Lower lobe of right lung (tissue), 2 donors: ENCODE results near the gene PLEKHG4B. TPM values are rescaled to one million over a fixed set of nuclear protein-coding genes. Genes with fewer than 3 reads are reported as not detected.

Experiments used
- ATAC-seq, 2 donors: fragments of 200-7000 bp; cut with Tn5 transposase; one replicate each; pipeline ENCODE4 v1.9.1; 2020 to 2022; ENCODE audit warnings: mild to moderate bottlenecking in 2 of 2, moderate library complexity in 2 of 2
- DNase-seq: peaks from one replicate; pipeline ENCODE4 v3.0.0-alpha.2; 2020
- H3K27ac ChIP-seq: fragments of 200-600 bp; one replicate; pipeline ENCODE4 v1.8.0; 2022
- H3K27me3 ChIP-seq: fragments of 200-600 bp; one replicate; pipeline ENCODE4 v1.8.0; 2022; ENCODE audit warnings: low read depth
- H3K36me3 ChIP-seq: fragments of 200-600 bp; one replicate; pipeline ENCODE4 v1.8.0; 2022; ENCODE audit warnings: mild to moderate bottlenecking
- H3K4me1 ChIP-seq: fragments of 200-600 bp; one replicate; pipeline ENCODE4 v1.8.0; 2022
- H3K4me3 ChIP-seq: fragments of 200-600 bp; one replicate; pipeline ENCODE4 v1.8.0; 2022; ENCODE audit warnings: mild to moderate bottlenecking
- H3K9me3 ChIP-seq: fragments of 200-600 bp; one replicate; pipeline ENCODE4 v1.8.0; 2022
- intact Hi-C: fragments of 100-400 bp; cut with DNase I; formaldehyde crosslinking; loops from one replicate; pipeline ENCODE4 v1.11.0; 2022
- total RNA-seq: library from RNA; stranded (reverse); fragmentation: NEBNext Ultra II Directional; extraction: Animal tissue kit (Norgen Biotek cat#: 25700); gene quantifications from one replicate; pipeline ENCODE4 v1.2.1, GENCODE V29; 2021
- TF ChIP-seq, protein P1 (sequence below): fragments of 200-600 bp; IDR thresholded peaks from one replicate; pipeline ENCODE4 v1.8.0; 2022; ENCODE audit warnings: antibody characterized with exemption, mild to moderate bottlenecking
- donor health status: DM: no; HTN: yes; CAD: no; lungs with severe emphysema.

Gene PLEKHG4B
- total RNA-seq, 1 donor from 2014 or later = 2.7 TPM

DNA sequence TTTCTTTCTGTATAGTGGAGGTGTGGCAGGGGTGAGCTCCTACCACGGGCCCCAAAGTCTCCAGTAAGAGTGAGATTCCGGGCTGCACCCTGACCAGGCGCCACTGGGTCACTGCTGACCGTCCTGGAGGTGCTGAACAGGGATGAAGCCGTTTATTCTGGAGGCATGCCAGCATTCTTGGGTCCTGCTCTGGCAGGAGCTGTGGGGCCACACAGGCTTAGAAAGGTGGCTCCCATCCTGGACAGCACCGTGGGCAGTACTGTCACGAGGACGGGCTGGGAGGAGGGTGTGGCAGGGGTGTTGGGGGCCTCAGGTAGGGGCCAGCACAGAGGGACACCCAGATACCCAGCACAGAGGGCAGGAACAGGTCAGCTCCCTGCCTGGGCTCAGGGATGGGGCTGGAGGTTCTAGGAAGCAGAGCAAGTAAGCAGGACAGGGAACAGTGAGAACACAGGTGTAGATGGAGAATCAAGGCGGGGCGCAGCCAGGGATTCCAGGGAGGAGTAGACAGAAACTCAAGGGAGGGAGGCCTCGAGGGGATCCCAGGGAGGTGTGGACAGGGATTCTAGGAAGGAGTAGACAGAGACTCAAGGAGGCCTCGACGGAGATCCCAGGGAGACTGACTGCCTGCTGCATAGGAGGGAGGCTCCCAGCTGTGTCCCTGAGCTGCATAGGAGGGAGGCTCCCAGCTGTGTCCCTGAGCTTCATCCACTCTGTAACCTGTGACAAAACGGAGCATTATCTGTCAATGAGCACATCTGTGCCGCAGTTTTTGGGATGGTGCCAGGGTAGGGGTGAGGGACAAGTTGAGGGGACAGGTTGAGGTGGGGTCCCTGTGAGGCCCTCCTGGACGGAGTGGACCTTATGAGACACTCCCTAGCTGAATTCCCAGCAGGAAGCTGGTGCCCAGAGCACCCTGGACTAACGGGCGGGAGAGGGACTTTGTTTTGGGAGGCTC lies 1.1 kb upstream of the PLEKHG4B start:
- H3K27me3 ChIP-seq = peaks cover 43% of the 10 kb centered on the region
- no peaks in the 10 kb centered on the region for H3K4me1 ChIP-seq
- TF ChIP-seq, protein P1, sequence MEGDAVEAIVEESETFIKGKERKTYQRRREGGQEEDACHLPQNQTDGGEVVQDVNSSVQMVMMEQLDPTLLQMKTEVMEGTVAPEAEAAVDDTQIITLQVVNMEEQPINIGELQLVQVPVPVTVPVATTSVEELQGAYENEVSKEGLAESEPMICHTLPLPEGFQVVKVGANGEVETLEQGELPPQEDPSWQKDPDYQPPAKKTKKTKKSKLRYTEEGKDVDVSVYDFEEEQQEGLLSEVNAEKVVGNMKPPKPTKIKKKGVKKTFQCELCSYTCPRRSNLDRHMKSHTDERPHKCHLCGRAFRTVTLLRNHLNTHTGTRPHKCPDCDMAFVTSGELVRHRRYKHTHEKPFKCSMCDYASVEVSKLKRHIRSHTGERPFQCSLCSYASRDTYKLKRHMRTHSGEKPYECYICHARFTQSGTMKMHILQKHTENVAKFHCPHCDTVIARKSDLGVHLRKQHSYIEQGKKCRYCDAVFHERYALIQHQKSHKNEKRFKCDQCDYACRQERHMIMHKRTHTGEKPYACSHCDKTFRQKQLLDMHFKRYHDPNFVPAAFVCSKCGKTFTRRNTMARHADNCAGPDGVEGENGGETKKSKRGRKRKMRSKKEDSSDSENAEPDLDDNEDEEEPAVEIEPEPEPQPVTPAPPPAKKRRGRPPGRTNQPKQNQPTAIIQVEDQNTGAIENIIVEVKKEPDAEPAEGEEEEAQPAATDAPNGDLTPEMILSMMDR = no peak
- no peak overlapping the region for H3K4me3 ChIP-seq
- H3K9me3 ChIP-seq = no peaks in the 10 kb centered on the region
- ATAC-seq = peak; percentile 66 to 69
- H3K36me3 ChIP-seq = no peaks in the 10 kb centered on the region
- H3K27ac ChIP-seq = no peak overlapping the region
- DNase-seq = no peak
- intact Hi-C loops = no loop called here

DNA sequence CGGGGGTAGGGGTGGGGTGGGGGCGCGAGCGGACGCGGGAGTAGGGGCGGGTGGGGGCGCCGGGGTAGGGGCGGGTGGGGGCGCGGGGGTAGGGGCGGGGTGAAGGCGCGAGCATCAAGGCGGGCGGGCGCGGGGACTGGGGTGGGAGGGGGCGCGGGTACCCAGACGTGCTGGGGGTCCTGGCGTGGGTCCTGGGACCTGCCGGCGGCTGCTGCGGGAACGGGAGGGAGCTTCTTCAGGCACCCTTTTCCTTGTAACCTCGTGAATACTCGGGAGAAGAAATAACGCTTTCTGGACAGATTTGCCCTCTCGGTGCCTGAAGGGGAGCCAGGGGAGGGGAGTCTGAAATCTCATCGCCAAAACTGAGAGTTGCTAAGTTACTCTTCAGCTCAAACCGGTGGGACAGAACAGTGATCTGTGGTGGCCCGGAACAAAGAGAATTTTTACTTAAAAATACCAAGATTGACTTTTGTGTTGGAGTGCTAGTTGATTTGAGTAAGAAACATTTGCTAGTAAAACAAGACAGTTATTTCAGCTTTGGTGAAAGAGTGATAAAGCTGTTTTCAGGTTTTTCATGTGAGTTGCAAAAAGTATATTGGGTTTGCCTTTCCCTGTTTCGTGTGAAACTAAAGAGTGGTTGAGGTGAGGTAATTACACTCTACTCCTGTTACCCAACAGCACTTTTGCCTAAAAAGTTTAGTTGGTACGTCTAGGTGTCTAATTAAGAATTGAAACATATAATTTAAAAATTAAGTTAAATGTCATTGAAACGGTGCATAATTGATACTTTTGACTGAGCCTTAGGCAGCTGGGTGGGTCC lies 643 bp downstream of the PLEKHG4B start:
- no peak for ATAC-seq
- H3K27ac ChIP-seq = no peak overlapping the region
- TF ChIP-seq, protein P1 = no peak
- intact Hi-C loops = no loop called here
- peaks cover 48% of the 10 kb centered on the region for H3K27me3 ChIP-seq
- H3K4me1 ChIP-seq = no peaks in the 10 kb centered on the region
- H3K9me3 ChIP-seq = no peaks in the 10 kb centered on the region
- H3K36me3 ChIP-seq = no peaks in the 10 kb centered on the region
- DNase-seq = no peak
- no peak overlapping the region for H3K4me3 ChIP-seq

DNA sequence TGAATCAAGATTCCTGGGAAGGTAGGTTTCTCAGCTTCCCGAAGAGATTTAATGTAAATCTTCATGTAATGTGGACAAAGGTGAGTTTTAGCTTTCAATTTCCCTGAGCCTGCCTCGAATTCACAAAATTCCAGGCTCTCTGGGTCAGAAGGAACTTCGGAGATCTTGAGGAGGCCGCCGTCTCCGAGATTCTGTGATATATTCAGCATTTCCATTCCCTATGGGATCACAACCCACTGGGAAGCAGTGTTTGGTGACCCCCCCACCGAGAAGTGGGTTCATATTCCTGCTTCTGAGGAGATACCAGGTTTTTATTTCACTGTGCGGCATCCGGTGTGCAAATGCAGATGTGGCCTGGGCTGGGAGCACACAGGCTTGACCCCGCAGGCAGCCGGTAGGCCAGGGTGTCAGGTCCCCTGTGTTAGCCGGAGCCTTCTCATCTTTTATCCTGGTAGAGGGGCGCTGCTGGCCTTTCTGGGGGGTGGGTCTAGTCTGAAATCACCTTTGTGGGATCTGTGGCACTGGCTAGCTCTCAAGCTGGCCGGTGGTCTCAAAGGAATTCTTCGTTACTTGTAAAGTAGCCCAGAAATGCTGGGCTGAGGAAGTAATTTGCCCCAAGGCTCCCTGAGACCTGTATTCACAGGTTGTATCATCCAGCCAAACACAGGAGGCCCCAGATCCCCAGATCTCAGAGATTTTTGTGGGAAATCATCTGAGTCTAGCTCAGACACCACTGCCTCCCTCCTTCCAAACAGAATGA lies 1.4 kb downstream of the PLEKHG4B start:
- TF ChIP-seq, protein P1 = no peak
- no peak for DNase-seq
- Histone ChIP-seq H3K27me3 (peaks cover 50% of the 10 kb centered on the region), H3K4me3 (no peak overlapping the region), H3K9me3 (no peaks in the 10 kb centered on the region), H3K27ac (no peak overlapping the region), H3K36me3 (no peaks in the 10 kb centered on the region), H3K4me1 (no peaks in the 10 kb centered on the region)
- intact Hi-C loops = no loop called here
- ATAC-seq = no peak

DNA sequence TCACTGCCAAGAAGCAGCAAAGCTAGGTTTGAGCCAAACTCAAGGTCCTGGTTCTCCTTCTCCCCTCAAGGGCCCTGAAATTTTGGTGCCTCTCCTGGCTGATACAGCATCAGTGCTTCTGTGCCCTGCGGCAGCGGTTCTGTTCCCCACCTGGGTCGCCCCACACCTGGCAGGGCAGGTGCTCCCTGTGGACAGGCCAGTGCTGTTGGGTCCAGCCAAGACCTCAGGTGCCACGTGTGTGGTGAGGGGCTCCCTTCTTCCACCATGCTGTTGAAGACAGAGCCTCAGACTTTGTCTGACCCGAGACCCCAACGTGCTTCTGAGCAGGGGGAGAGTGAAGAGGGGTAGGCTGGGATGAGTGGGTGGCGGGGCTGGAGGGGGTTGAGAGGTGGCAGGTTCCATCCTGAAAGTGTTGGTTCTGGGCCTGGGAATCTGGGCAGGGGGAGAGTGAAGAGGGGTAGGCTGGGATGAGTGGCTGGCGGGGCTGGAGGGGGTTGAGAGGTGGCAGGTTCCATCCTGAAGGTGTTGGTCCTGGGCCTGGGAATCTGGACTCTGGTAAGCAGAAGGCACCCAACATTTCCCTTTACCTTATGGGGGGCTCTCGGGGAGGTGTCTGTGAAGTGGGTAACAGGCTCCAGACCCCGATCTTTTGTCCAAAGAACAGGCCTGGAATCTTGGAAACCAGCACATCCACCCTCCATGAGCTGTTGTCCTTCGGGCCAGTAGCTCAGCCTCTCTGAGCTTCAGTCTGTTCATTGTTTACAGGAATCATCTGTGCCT lies 2.3 kb downstream of the PLEKHG4B start:
- intact Hi-C loops = no loop called here
- DNase-seq (no peak), ATAC-seq (no peak)
- Histone ChIP-seq H3K27ac (no peak overlapping the region), H3K27me3 (peaks cover 55% of the 10 kb centered on the region), H3K4me3 (no peak overlapping the region), H3K4me1 (no peaks in the 10 kb centered on the region), H3K9me3 (no peaks in the 10 kb centered on the region), H3K36me3 (no peaks in the 10 kb centered on the region)
- TF ChIP-seq, protein P1 = no peak
